ENCODE data around the gene MTERF4.

DNA sequence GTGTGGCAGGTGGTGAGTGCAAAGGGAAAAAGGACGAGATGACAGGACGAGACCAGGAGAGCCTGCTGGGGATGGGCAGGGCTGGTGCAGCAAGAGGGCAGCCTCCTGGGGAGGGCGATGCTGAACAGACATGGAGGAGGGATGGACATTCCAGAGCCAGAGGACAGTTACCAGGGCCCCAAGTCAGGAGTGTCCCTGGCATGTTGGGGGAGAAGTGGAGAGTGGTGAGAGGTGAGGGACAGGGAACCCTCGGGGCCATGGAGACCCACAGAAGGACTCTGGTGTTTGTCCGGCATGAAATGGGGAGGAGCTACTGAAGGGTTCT is 19.0 kb downstream of the MTERF4 start:
- no peak for TF ChIP-seq POLR2A (IDR thresholded peaks at IDR 0.05)
- TF ChIP-seq, protein P1, sequence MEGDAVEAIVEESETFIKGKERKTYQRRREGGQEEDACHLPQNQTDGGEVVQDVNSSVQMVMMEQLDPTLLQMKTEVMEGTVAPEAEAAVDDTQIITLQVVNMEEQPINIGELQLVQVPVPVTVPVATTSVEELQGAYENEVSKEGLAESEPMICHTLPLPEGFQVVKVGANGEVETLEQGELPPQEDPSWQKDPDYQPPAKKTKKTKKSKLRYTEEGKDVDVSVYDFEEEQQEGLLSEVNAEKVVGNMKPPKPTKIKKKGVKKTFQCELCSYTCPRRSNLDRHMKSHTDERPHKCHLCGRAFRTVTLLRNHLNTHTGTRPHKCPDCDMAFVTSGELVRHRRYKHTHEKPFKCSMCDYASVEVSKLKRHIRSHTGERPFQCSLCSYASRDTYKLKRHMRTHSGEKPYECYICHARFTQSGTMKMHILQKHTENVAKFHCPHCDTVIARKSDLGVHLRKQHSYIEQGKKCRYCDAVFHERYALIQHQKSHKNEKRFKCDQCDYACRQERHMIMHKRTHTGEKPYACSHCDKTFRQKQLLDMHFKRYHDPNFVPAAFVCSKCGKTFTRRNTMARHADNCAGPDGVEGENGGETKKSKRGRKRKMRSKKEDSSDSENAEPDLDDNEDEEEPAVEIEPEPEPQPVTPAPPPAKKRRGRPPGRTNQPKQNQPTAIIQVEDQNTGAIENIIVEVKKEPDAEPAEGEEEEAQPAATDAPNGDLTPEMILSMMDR (IDR thresholded peaks at IDR 0.05), result no peak
